Panc1 (cell line): ENCODE measurements around the gene PGS1.

Experiments used
- POLR2AphosphoS5 ChIP-seq: IDR thresholded peaks from 2 replicates; pipeline ENCODE4 v1.6.1; 2012; ENCODE audit warnings: mild to moderate bottlenecking, low read depth, low read length, moderate library complexity
- SIN3A ChIP-seq: IDR thresholded peaks from 2 replicates; pipeline ENCODE4 v1.6.1; 2012; ENCODE audit warnings: low read depth, mild to moderate bottlenecking, low read length, moderate library complexity, borderline replicate concordance; ENCODE audit not compliant: insufficient read depth
- TCF7L2 ChIP-seq: IDR thresholded peaks from 2 replicates; pipeline ENCODE4 v1.6.1; 2011; ENCODE audit warnings: mild to moderate bottlenecking, low read depth, low read length, inconsistent platforms
- TF ChIP-seq, protein P1 (sequence below): fragments of 450-650 bp; IDR thresholded peaks from 2 replicates; pipeline ENCODE4 v1.5.1; 2017; ENCODE audit warnings: mild to moderate bottlenecking
- TF ChIP-seq, protein P2 (sequence below), 2 experiments: IDR thresholded peaks; 2 replicates each; pipeline ENCODE4 v1.6.1; 2011 to 2012; ENCODE audit warnings: low read depth in 2 of 2, control low read depth in 1 of 2, low read length in 1 of 2, mild to moderate bottlenecking in 1 of 2, moderate library complexity in 1 of 2; ENCODE audit not compliant: insufficient read depth in 1 of 2

DNA sequence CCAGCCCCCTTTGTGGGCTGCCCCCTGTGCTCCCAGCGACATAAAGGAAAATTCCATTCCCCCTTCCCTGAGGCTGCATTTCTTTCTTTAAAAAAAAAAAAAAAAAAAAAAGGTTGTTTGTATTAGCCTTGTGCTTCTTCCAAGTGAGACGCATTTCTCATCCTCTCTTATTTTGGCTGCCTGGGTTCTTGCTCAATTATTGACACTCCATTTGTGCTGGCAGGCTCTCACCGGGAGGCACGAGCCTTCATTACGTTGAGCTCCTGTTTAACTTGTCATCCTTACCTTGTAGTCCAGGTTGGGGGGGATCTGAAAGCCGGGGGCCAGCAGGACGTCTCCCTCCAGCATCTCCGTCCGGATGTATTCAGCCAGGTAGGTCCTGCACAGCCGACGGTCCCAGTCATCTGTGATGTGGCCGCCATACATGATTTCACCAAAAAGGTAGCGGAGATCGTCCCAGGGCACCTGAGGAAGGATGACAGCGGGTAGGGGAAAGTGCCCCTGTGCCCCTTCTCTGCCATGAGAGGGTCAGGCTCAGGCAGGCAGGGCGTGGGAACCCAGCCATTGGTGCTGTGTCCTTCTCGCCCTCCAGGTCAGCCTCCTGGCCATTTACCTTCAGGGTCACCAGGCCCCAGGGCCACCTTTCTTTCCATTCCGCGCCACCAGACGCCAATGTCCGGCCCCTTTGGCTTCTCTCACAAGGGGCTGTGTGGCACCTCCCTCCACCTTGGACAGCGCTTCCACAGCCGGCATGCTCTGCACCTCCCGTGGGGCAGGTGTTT is 50.6 kb downstream of the PGS1 start:
- TF ChIP-seq, protein P1, sequence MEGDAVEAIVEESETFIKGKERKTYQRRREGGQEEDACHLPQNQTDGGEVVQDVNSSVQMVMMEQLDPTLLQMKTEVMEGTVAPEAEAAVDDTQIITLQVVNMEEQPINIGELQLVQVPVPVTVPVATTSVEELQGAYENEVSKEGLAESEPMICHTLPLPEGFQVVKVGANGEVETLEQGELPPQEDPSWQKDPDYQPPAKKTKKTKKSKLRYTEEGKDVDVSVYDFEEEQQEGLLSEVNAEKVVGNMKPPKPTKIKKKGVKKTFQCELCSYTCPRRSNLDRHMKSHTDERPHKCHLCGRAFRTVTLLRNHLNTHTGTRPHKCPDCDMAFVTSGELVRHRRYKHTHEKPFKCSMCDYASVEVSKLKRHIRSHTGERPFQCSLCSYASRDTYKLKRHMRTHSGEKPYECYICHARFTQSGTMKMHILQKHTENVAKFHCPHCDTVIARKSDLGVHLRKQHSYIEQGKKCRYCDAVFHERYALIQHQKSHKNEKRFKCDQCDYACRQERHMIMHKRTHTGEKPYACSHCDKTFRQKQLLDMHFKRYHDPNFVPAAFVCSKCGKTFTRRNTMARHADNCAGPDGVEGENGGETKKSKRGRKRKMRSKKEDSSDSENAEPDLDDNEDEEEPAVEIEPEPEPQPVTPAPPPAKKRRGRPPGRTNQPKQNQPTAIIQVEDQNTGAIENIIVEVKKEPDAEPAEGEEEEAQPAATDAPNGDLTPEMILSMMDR: no peak
- TF ChIP-seq SIN3A (no peak), POLR2AphosphoS5 (no peak), TCF7L2 (no peak)
- TF ChIP-seq, protein P2, sequence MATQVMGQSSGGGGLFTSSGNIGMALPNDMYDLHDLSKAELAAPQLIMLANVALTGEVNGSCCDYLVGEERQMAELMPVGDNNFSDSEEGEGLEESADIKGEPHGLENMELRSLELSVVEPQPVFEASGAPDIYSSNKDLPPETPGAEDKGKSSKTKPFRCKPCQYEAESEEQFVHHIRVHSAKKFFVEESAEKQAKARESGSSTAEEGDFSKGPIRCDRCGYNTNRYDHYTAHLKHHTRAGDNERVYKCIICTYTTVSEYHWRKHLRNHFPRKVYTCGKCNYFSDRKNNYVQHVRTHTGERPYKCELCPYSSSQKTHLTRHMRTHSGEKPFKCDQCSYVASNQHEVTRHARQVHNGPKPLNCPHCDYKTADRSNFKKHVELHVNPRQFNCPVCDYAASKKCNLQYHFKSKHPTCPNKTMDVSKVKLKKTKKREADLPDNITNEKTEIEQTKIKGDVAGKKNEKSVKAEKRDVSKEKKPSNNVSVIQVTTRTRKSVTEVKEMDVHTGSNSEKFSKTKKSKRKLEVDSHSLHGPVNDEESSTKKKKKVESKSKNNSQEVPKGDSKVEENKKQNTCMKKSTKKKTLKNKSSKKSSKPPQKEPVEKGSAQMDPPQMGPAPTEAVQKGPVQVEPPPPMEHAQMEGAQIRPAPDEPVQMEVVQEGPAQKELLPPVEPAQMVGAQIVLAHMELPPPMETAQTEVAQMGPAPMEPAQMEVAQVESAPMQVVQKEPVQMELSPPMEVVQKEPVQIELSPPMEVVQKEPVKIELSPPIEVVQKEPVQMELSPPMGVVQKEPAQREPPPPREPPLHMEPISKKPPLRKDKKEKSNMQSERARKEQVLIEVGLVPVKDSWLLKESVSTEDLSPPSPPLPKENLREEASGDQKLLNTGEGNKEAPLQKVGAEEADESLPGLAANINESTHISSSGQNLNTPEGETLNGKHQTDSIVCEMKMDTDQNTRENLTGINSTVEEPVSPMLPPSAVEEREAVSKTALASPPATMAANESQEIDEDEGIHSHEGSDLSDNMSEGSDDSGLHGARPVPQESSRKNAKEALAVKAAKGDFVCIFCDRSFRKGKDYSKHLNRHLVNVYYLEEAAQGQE (IDR thresholded peaks at IDR 0.05; ENCODE audit: insufficient read depth in 1 of 2, low read depth in 2 of 2, low read length in 1 of 2): peak in 1 of 2 experiments; percentile 82; a peak in 3 of 4 replicates
